CD4-positive, alpha-beta T cell (primary cell): ENCODE measurements around the gene PPARG. TPM values are rescaled to one million over a fixed set of nuclear protein-coding genes. Genes with fewer than 3 reads are reported as not detected.

Source experiments
- ATAC-seq: fragments of 200-7000 bp; cut with Tn5 transposase; one replicate; pipeline ENCODE4 v1.10.0; 2022; ENCODE audit warnings: mild to moderate bottlenecking; ENCODE audit not compliant: poor library complexity
- CTCF ChIA-PET: fragments of 350-600 bp; sonication (Branson Sonifier 250); formaldehyde crosslinking; loops from one replicate; lab custom pipeline; 2021; ENCODE audit warnings: antibody characterized with exemption, inconsistent platforms; lab: Charles Lee
- POLR2A ChIA-PET: fragments of 350-600 bp; sonication (Branson Sonifier 250); formaldehyde crosslinking; loops from one replicate; lab custom pipeline; 2021; ENCODE audit warnings: antibody characterized with exemption, inconsistent platforms; lab: Charles Lee
- DNase-seq, 14 experiments: peaks; one replicate each; pipeline ENCODE4 v3.0.0-alpha.2; 2013 to 2020; ENCODE audit warnings: mixed read lengths in 2 of 14
- H3K27ac ChIP-seq, 2 donors: one replicate each; pipeline versions ENCODE4 v1.5.1 to v1.7.0; 2013; ENCODE audit warnings: low read length in 2 of 2, low read depth in 1 of 2, mild to moderate bottlenecking in 1 of 2
- H3K27me3 ChIP-seq, 2 experiments: 1 replicate in 1 of 2; 2 replicates in 1 of 2; pipeline versions ENCODE4 v1.6.1 to v1.7.0; 2013; ENCODE audit warnings: low read length in 2 of 2, control low read depth in 1 of 2, mild to moderate bottlenecking in 1 of 2, moderate library complexity in 1 of 2; ENCODE audit not compliant: insufficient read depth in 2 of 2, control insufficient read depth in 1 of 2
- H3K36me3 ChIP-seq: one replicate; pipeline ENCODE4 v1.6.1; 2013; ENCODE audit warnings: low read length, control low read depth; ENCODE audit not compliant: insufficient read depth
- H3K4me1 ChIP-seq: one replicate; pipeline ENCODE4 v1.6.1; 2013; ENCODE audit warnings: low read length, control low read depth; ENCODE audit not compliant: insufficient read depth
- H3K4me3 ChIP-seq: one replicate; pipeline ENCODE4 v1.5.1; 2013; ENCODE audit warnings: mild to moderate bottlenecking, low read length, moderate library complexity
- H3K9me3 ChIP-seq, 2 experiments: 1 replicate in 1 of 2; 2 replicates in 1 of 2; pipeline versions ENCODE4 v1.6.1 to v1.7.0; 2013; ENCODE audit warnings: low read length in 2 of 2, mild to moderate bottlenecking in 2 of 2, control low read depth in 1 of 2, moderate library complexity in 1 of 2; ENCODE audit not compliant: control insufficient read depth in 1 of 2, insufficient read depth in 1 of 2
- H3K27ac Mint-ChIP-seq: one replicate; pipeline ENCODE4 v1.8.0; 2020; ENCODE audit warnings: mixed read lengths
- H3K27me3 Mint-ChIP-seq: one replicate; pipeline ENCODE4 v1.8.0; 2021; ENCODE audit warnings: mixed read lengths
- H3K36me3 Mint-ChIP-seq: one replicate; pipeline ENCODE4 v1.8.0; 2021; ENCODE audit warnings: low read depth, mixed read lengths
- H3K4me1 Mint-ChIP-seq: one replicate; pipeline ENCODE4 v1.8.0; 2021; ENCODE audit warnings: low read depth, mixed read lengths
- H3K4me3 Mint-ChIP-seq: one replicate; pipeline ENCODE4 v1.8.0; 2020; ENCODE audit warnings: mild to moderate bottlenecking, mixed read lengths
- H3K9me3 Mint-ChIP-seq: one replicate; pipeline ENCODE4 v1.8.0; 2020; ENCODE audit warnings: mixed read lengths
- CTCF ChIP-seq: fragments of 200-600 bp; IDR thresholded peaks from one replicate; pipeline ENCODE4 v1.8.0; 2022; ENCODE audit warnings: antibody characterized with exemption, mild to moderate bottlenecking
- intact Hi-C, 2 experiments: fragments of 100-400 bp; cut with DNase I in 1 of 2; cut with micrococcal nuclease in 1 of 2; formaldehyde crosslinking; loops; one replicate each; pipeline versions ENCODE4 v1.15.1 to v1.9.0; 2023 to 2025; cut with DNase I, micrococcal nuclease
- total RNA-seq, 174 experiments: library from RNA in 2 of 174; stranded (reverse) in 2 of 174; gene quantifications; one replicate each; pipeline ENCODE4 v1.2.3 and lab custom pipeline; 2021 to 2026

Gene PPARG
- total RNA-seq, 2 experiments from 2014 or later: 0.27 to 0.75 TPM

- Histone ChIP-seq H3K27me3 (peaks cover 0 to 4% of the 10 kb centered on the region in 2 experiments), H3K9me3 (no peaks in the 10 kb centered on the region), H3K4me1 (no peaks in the 10 kb centered on the region), H3K27ac (no peak overlapping the region), H3K4me3 (no peak overlapping the region), H3K36me3 (no peaks in the 10 kb centered on the region)
- intact Hi-C loops: no loop called here
- ChIA-PET POLR2A (no interaction called here), CTCF (no interaction called here)
- DNase-seq (no peak), ATAC-seq (no peak)
- H3K4me1 Mint-ChIP-seq: peaks cover 7% of the 10 kb centered on the region
- H3K9me3 Mint-ChIP-seq: no peaks in the 10 kb centered on the region
- no peaks in the 10 kb centered on the region for H3K36me3 Mint-ChIP-seq
- no peak overlapping the region for H3K4me3 Mint-ChIP-seq
- H3K27ac Mint-ChIP-seq: no peak overlapping the region
- H3K27me3 Mint-ChIP-seq: peaks cover 17% of the 10 kb centered on the region
- no peak for TF ChIP-seq CTCF
Measured at GRCh38 chr3:12349895-12350811, 61.3 kb downstream of the PPARG start.

GRCh38 chr3:12351145-12351544 lies 62.3 kb downstream of the PPARG start:
- peaks cover 10% of the 10 kb centered on the region for H3K27me3 Mint-ChIP-seq
- no peaks in the 10 kb centered on the region for H3K9me3 ChIP-seq
- H3K4me1 Mint-ChIP-seq: no peaks in the 10 kb centered on the region
- H3K27ac Mint-ChIP-seq: no peak overlapping the region
- no peak for TF ChIP-seq CTCF
- ChIA-PET CTCF (no interaction called here), POLR2A (no interaction called here)
- no peak overlapping the region for H3K4me3 ChIP-seq
- H3K27me3 ChIP-seq: peaks cover 0 to 4% of the 10 kb centered on the region in 2 experiments
- intact Hi-C loops: no loop called here
- ATAC-seq (no peak), DNase-seq (peak in 2 of 14 experiments; percentile 33 to 43)
- H3K4me3 Mint-ChIP-seq: no peak overlapping the region
- H3K27ac ChIP-seq: no peak overlapping the region
- H3K4me1 ChIP-seq: no peaks in the 10 kb centered on the region
- H3K9me3 Mint-ChIP-seq: no peaks in the 10 kb centered on the region
- H3K36me3 ChIP-seq: no peaks in the 10 kb centered on the region
- H3K36me3 Mint-ChIP-seq: no peaks in the 10 kb centered on the region

- no peak for ATAC-seq
- no peak for DNase-seq
- ChIA-PET CTCF (no interaction called here), POLR2A (no interaction called here)
- Histone ChIP-seq H3K9me3 (no peaks in the 10 kb centered on the region), H3K27ac (no peak overlapping the region), H3K4me1 (no peaks in the 10 kb centered on the region), H3K27me3 (peaks cover 0 to 3% of the 10 kb centered on the region in 2 experiments), H3K4me3 (no peak overlapping the region), H3K36me3 (no peaks in the 10 kb centered on the region)
- intact Hi-C loops: no loop called here
- H3K27ac Mint-ChIP-seq: no peak overlapping the region
- no peaks in the 10 kb centered on the region for H3K36me3 Mint-ChIP-seq
- H3K9me3 Mint-ChIP-seq: no peaks in the 10 kb centered on the region
- no peak overlapping the region for H3K4me3 Mint-ChIP-seq
- peaks cover 10% of the 10 kb centered on the region for H3K27me3 Mint-ChIP-seq
- no peak for TF ChIP-seq CTCF
- no peaks in the 10 kb centered on the region for H3K4me1 Mint-ChIP-seq
Measured at GRCh38 chr3:12352253-12352652, 63.4 kb downstream of the PPARG start.
